H1 (cell line): ENCODE measurements around the gene IL7R. TPM values are rescaled to one million over a fixed set of nuclear protein-coding genes. Genes with fewer than 3 reads are reported as not detected.

Experiments used
- CTCF ChIA-PET: fragments of 300-600 bp; sonication (Branson Sonifier 250); formaldehyde crosslinking; loops from one replicate; lab custom pipeline; 2021; ENCODE audit not compliant: partially characterized antibody; lab: Charles Lee
- POLR2A ChIA-PET: fragments of 300-600 bp; sonication (Branson Sonifier 250); formaldehyde crosslinking; loops from one replicate; lab custom pipeline; 2021; ENCODE audit warnings: inconsistent platforms; ENCODE audit not compliant: partially characterized antibody; lab: Charles Lee
- DNase-seq, 2 experiments: peaks; one replicate each; pipeline versions ENCODE4 v3.0.0 to v3.0.0-alpha.2; 2010 to 2022; ENCODE audit warnings: low spot score in 2 of 2, low read depth in 1 of 2, mixed read lengths in 1 of 2
- FAIRE-seq: peaks from 2 replicates; lab custom pipeline; 2011; peaks lifted over from hg19 to GRCh38; lab: Jason Lieb, UNC
- H2AFZ ChIP-seq: 2 replicates; pipeline ENCODE4 v1.8.1; 2012; ENCODE audit warnings: low read length, inconsistent platforms
- H2AK5ac ChIP-seq: 2 replicates; pipeline ENCODE4 v1.6.1; 2013; ENCODE audit warnings: low read depth, low read length
- H2BK120ac ChIP-seq: replicated peaks from 2 replicates; pipeline ENCODE3; 2013; ENCODE audit warnings: low read depth, low read length, inconsistent platforms
- H2BK12ac ChIP-seq: 2 replicates; pipeline ENCODE4 v1.6.1; 2013; ENCODE audit warnings: low read depth, low read length
- H2BK15ac ChIP-seq: 2 replicates; pipeline ENCODE4 v1.6.1; 2013; ENCODE audit warnings: low read length
- H2BK20ac ChIP-seq: 2 replicates; pipeline ENCODE4 v1.6.1; 2013; ENCODE audit warnings: low read length
- H2BK5ac ChIP-seq: 2 replicates; pipeline ENCODE4 v1.6.1; 2013; ENCODE audit warnings: low read depth, low read length
- H3K14ac ChIP-seq: 2 replicates; pipeline ENCODE4 v1.6.1; 2013; ENCODE audit warnings: inconsistent platforms; ENCODE audit not compliant: insufficient read length
- H3K18ac ChIP-seq: 2 replicates; pipeline ENCODE4 v1.6.1; 2013; ENCODE audit warnings: low read length; ENCODE audit errors: extremely low read depth
- H3K23ac ChIP-seq: 2 replicates; pipeline ENCODE4 v1.6.1; 2013; ENCODE audit warnings: inconsistent platforms; ENCODE audit not compliant: insufficient read length
- H3K23me2 ChIP-seq: 2 replicates; pipeline ENCODE4 v1.6.1; 2013; ENCODE audit warnings: low read depth, low read length
- H3K27ac ChIP-seq: 2 replicates; pipeline ENCODE4 v1.6.1; 2011; ENCODE audit warnings: low read depth, low read length, inconsistent platforms
- H3K27me3 ChIP-seq, 4 experiments: replicated peaks in 1 of 4; 1 replicate in 1 of 4; 2 replicates in 3 of 4; pipeline versions ENCODE4 v1.6.1 to v1.8.1; 2011 to 2013; ENCODE audit warnings: low read length in 3 of 4, mild to moderate bottlenecking in 3 of 4, inconsistent platforms in 2 of 4, mixed read lengths in 2 of 4, moderate library complexity in 1 of 4; ENCODE audit not compliant: control insufficient read depth in 3 of 4, insufficient read depth in 3 of 4; ENCODE audit errors: extremely low read depth in 1 of 4
- H3K36me3 ChIP-seq, 4 experiments: 2 replicates each; pipeline versions ENCODE4 v1.6.1 to v1.8.1; 2011 to 2013; ENCODE audit warnings: mild to moderate bottlenecking in 4 of 4, low read length in 3 of 4, moderate library complexity in 2 of 4, control low read depth in 1 of 4, inconsistent platforms in 1 of 4; ENCODE audit not compliant: insufficient read depth in 4 of 4, control insufficient read depth in 2 of 4
- H3K4ac ChIP-seq: replicated peaks from 2 replicates; pipeline ENCODE3; 2013; ENCODE audit warnings: low read length, low read depth, mixed read lengths, inconsistent platforms; ENCODE audit not compliant: insufficient read length
- H3K4me1 ChIP-seq, 4 experiments: replicated peaks in 1 of 4; 1 replicate in 1 of 4; 2 replicates in 3 of 4; pipeline versions ENCODE4 v1.6.1 to v1.8.1; 2011 to 2013; ENCODE audit warnings: low read length in 3 of 4, inconsistent platforms in 2 of 4, mixed read lengths in 1 of 4; ENCODE audit not compliant: insufficient read depth in 4 of 4, control insufficient read depth in 3 of 4
- H3K4me2 ChIP-seq, 2 experiments: 2 replicates each; pipeline versions ENCODE4 v1.6.1 to v1.8.1; 2011 to 2013; ENCODE audit warnings: low read depth in 2 of 2, low read length in 2 of 2, control low read depth in 1 of 2, inconsistent platforms in 1 of 2, mild to moderate bottlenecking in 1 of 2; ENCODE audit not compliant: insufficient read depth in 1 of 2
- H3K4me3 ChIP-seq, 4 experiments: fragments of 200-600, 300-600 bp in 1 of 4; sonication (generic), shearing (Covaris generic), sonication (Bioruptor Twin) in 1 of 4; 2 replicates each; pipeline versions ENCODE4 v1.5.1 to v1.8.1; 2011 to 2016; ENCODE audit warnings: low read length in 4 of 4, low read depth in 3 of 4, control low read depth in 2 of 4, inconsistent platforms in 2 of 4, mild to moderate bottlenecking in 2 of 4, mixed read lengths in 1 of 4, moderate library complexity in 1 of 4; ENCODE audit not compliant: insufficient read depth in 2 of 4; ENCODE audit errors: extremely low read depth in 1 of 4
- H3K56ac ChIP-seq: replicated peaks from 2 replicates; pipeline ENCODE3; 2013; ENCODE audit warnings: low read depth, mild to moderate bottlenecking, mixed read lengths, low read length, inconsistent platforms; ENCODE audit not compliant: insufficient read length
- H3K79me1 ChIP-seq: 2 replicates; pipeline ENCODE4 v1.6.1; 2013; ENCODE audit warnings: low read depth, low read length, control low read depth
- H3K79me2 ChIP-seq, 2 experiments: 2 replicates each; pipeline versions ENCODE4 v1.6.1 to v1.8.1; 2012 to 2013; ENCODE audit warnings: low read length in 2 of 2, mild to moderate bottlenecking in 2 of 2, inconsistent platforms in 1 of 2; ENCODE audit not compliant: insufficient read depth in 2 of 2, control insufficient read depth in 1 of 2
- H3K9ac ChIP-seq, 4 experiments: replicated peaks in 1 of 4; 1 replicate in 1 of 4; 2 replicates in 3 of 4; pipeline versions ENCODE4 v1.6.1 to v1.8.1; 2011 to 2013; ENCODE audit warnings: low read depth in 3 of 4, low read length in 3 of 4, control low read depth in 2 of 4, mild to moderate bottlenecking in 2 of 4, moderate library complexity in 2 of 4, inconsistent platforms in 1 of 4; ENCODE audit errors: extremely low read depth in 1 of 4
- H3K9me3 ChIP-seq, 2 experiments: 2 replicates each; pipeline versions ENCODE4 v1.6.1 to v1.8.1; 2012 to 2013; ENCODE audit warnings: mild to moderate bottlenecking in 2 of 2, moderate library complexity in 2 of 2, control low read depth in 1 of 2, inconsistent platforms in 1 of 2, low read depth in 1 of 2, low read length in 1 of 2, mixed read lengths in 1 of 2; ENCODE audit not compliant: insufficient read depth in 2 of 2
- H4K20me1 ChIP-seq, 2 experiments: replicated peaks in 1 of 2; 2 replicates each; pipeline versions ENCODE3 to v1.8.1; 2011 to 2013; ENCODE audit warnings: inconsistent platforms in 2 of 2, low read length in 2 of 2, mild to moderate bottlenecking in 1 of 2; ENCODE audit not compliant: insufficient read depth in 2 of 2, control insufficient read depth in 1 of 2
- H4K5ac ChIP-seq: 2 replicates; pipeline ENCODE4 v1.6.1; 2013; ENCODE audit warnings: low read length, low read depth, mixed read lengths, inconsistent platforms; ENCODE audit not compliant: insufficient read length
- H4K8ac ChIP-seq: 2 replicates; pipeline ENCODE4 v1.8.0; 2013; ENCODE audit warnings: mild to moderate bottlenecking, moderate library complexity, low read length, inconsistent platforms; ENCODE audit not compliant: insufficient read depth; ENCODE audit errors: extremely low read depth
- H4K91ac ChIP-seq: replicated peaks from 2 replicates; pipeline ENCODE3; 2013; ENCODE audit warnings: low read length, mixed read lengths, inconsistent platforms; ENCODE audit not compliant: insufficient read length
- CHD1 ChIP-seq: IDR thresholded peaks from 2 replicates; pipeline ENCODE4 v1.6.1; 2012; ENCODE audit warnings: low read depth, low read length, improper control_type of control experiment
- CREB1 ChIP-seq: IDR thresholded peaks from 2 replicates; pipeline ENCODE4 v1.6.1; 2012; ENCODE audit warnings: inconsistent platforms
- GABPA ChIP-seq: IDR thresholded peaks from 2 replicates; pipeline ENCODE4 v1.6.1; 2011; ENCODE audit warnings: mild to moderate bottlenecking, low read length, moderate library complexity, borderline replicate concordance; ENCODE audit not compliant: insufficient read depth
- KDM5A ChIP-seq: fragments of 200-600 bp; IDR thresholded peaks from 2 replicates; pipeline ENCODE4 v1.7.1; 2012; ENCODE audit warnings: mild to moderate bottlenecking, low read length, inconsistent platforms, mixed read lengths
- RAD21 ChIP-seq, 2 experiments: IDR thresholded peaks in 1 of 2; conservative IDR thresholded peaks in 1 of 2; 2 replicates each; pipeline ENCODE4 v1.6.1; 2011; ENCODE audit warnings: low read depth in 2 of 2, low read length in 2 of 2, improper control_type of control experiment in 1 of 2, inconsistent platforms in 1 of 2, mild to moderate bottlenecking in 1 of 2, moderate library complexity in 1 of 2
- SIN3A ChIP-seq, 2 experiments: IDR thresholded peaks in 1 of 2; conservative IDR thresholded peaks in 1 of 2; 2 replicates each; pipeline ENCODE4 v1.6.1; 2011 to 2012; ENCODE audit warnings: low read length in 2 of 2, improper control_type of control experiment in 1 of 2, low read depth in 1 of 2, mild to moderate bottlenecking in 1 of 2
- SP1 ChIP-seq: IDR thresholded peaks from 2 replicates; pipeline ENCODE4 v1.6.1; 2011; ENCODE audit warnings: low read depth, low read length
- SP2 ChIP-seq: IDR thresholded peaks from 2 replicates; pipeline ENCODE4 v1.6.1; 2012; ENCODE audit warnings: mild to moderate bottlenecking, low read length, inconsistent platforms
- SP4 ChIP-seq: IDR thresholded peaks from 2 replicates; pipeline ENCODE4 v1.6.1; 2012; ENCODE audit warnings: low read length, inconsistent platforms
- SUZ12 ChIP-seq: fragments of 200-600 bp; sonication (generic); IDR thresholded peaks from 2 replicates; pipeline ENCODE4 v1.6.1; 2012; ENCODE audit warnings: mild to moderate bottlenecking, inconsistent platforms, low read length, moderate library complexity, mixed read lengths
- WGBS, 2 experiments: shearing (Covaris generic) in 1 of 2; methylation state at CpG; one replicate each; pipeline versions ENCODE4 v1.1.6 to v1.1.7; 2013 to 2015; ENCODE audit warnings: low lambda C conversion rate in 2 of 2, mixed read lengths in 2 of 2, inconsistent platforms in 1 of 2, low coverage in 1 of 2, missing lambda C conversion rate in 1 of 2; ENCODE audit not compliant: insufficient replicate concordance in 2 of 2, insufficient coverage in 1 of 2, insufficient read length in 1 of 2; ENCODE audit errors: extremely low coverage in 1 of 2, missing lambda C conversion rate in 1 of 2; 5-methylcytosine and 5-hydroxymethylcytosine counted together
- polyA plus RNA-seq, 7 experiments: library from polyadenylated mRNA; depleted of rRNA in 3 of 7; stranded (reverse) in 5 of 7; unstranded in 2 of 7; fragments of >200 nt in 5 of 7; fragments of 200-250 nt in 2 of 7; gene quantifications; 1 replicate in 5 of 7; 2 replicates in 1 of 7; 4 replicates in 1 of 7; pipeline versions ENCODE4 v1.2.1 to v1.2.3, GENCODE V29; 2011 to 2013; ENCODE audit warnings: missing spikeins in 2 of 7, mixed read lengths in 2 of 7
- total RNA-seq: library from RNA; stranded (reverse); fragmentation: NEBNext Ultra II Directional; extraction: Animal tissue kit (Norgen Biotek cat#: 25700); gene quantifications from 2 replicates; pipeline ENCODE4 v1.2.1, GENCODE V29; 2021
- TF ChIP-seq, protein P1 (sequence below): IDR thresholded peaks from 2 replicates; pipeline ENCODE4 v1.6.1; 2012; ENCODE audit warnings: low read length, inconsistent platforms
- TF ChIP-seq, protein P2 (sequence below): IDR thresholded peaks from 2 replicates; pipeline ENCODE4 v1.6.1; 2011; ENCODE audit warnings: low read depth, mild to moderate bottlenecking, low read length; ENCODE audit not compliant: insufficient read depth

IL7R gene
- total and polyA plus RNA-seq, 2 of the 8 experiments (the other 6 are each of a cell fraction or from before 2014, with no cell fraction given): not detected

DNA sequence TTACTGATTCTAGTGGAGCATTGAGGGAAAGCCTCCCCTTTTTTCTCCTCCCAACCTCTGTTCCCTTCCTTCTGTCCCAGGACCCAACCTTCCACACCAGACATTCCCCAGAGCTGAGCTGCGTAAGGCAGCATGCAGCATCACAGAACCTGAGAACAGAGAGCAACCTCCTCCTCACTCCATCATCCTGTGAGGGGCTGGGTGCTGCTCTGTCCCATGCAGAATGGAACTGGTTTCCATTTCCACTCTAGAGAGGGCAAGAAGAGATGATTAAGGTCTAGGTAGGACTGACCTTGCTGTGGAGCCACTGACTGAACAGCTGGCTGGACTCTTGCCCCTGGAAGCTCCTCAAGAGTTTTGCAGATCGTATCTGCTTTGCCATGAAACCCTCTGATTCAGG, 30.1 kb upstream of the IL7R start:
- Histone ChIP-seq H2BK20ac (no peak overlapping the region), H3K18ac (no peak overlapping the region), H2BK15ac (no peak overlapping the region), H3K23me2 (no peaks in the 10 kb centered on the region), H2AK5ac (no peak overlapping the region), H3K27me3 (no peaks in the 10 kb centered on the region), H4K8ac (0 out of 2 replicates have a peak overlapping the region, but pooled peaks have one; percentile 48), H3K79me1 (no peaks in the 10 kb centered on the region), H3K14ac (no peak overlapping the region), H3K27ac (no peak overlapping the region), H4K20me1 (no peaks in the 10 kb centered on the region), H3K36me3 (no peaks in the 10 kb centered on the region), H3K9ac (no peak overlapping the region), H3K23ac (no peak overlapping the region), H3K56ac (no peak overlapping the region), H2BK5ac (no peak overlapping the region), H4K91ac (no peak overlapping the region), H3K4ac (no peak overlapping the region), H2BK120ac (no peak overlapping the region), H3K4me1 (no peaks in the 10 kb centered on the region), H3K4me2 (no peak overlapping the region), H4K5ac (no peak overlapping the region), H3K9me3 (no peaks in the 10 kb centered on the region), H3K79me2 (no peaks in the 10 kb centered on the region), H2AFZ (no peak overlapping the region), H3K4me3 (no peak overlapping the region), H2BK12ac (no peak overlapping the region)
- no peak for FAIRE-seq
- POLR2A ChIA-PET: no interaction called here
- CTCF ChIA-PET: interaction anchor here (0.7 to 1.5 kb wide), 5 partner anchors 12 to 99 kb away, joined by 3 to 5 read pairs (median 3); no protein-coding TSS in a partner anchor
- DNase-seq: no peak
- 77% methylated on average over 2 of the region's 2 CpGs; no CpG with 5 or more reads in 1 of the 2 experiments for WGBS, 2 experiments
- no peak for TF ChIP-seq GABPA
- TF ChIP-seq SP1: no peak
- TF ChIP-seq, protein P1, sequence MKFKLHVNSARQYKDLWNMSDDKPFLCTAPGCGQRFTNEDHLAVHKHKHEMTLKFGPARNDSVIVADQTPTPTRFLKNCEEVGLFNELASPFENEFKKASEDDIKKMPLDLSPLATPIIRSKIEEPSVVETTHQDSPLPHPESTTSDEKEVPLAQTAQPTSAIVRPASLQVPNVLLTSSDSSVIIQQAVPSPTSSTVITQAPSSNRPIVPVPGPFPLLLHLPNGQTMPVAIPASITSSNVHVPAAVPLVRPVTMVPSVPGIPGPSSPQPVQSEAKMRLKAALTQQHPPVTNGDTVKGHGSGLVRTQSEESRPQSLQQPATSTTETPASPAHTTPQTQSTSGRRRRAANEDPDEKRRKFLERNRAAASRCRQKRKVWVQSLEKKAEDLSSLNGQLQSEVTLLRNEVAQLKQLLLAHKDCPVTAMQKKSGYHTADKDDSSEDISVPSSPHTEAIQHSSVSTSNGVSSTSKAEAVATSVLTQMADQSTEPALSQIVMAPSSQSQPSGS: no peak
- TF ChIP-seq SUZ12: no peak
- no peak for TF ChIP-seq CHD1
- TF ChIP-seq RAD21 (IDR thresholded peaks at IDR 0.05 in 1 of 2, conservative IDR thresholded peaks at IDR 0.05 in 1 of 2; ENCODE audit: low read depth in 2 of 2, low read length in 2 of 2): no peak
- no peak for TF ChIP-seq SIN3A (conservative IDR thresholded peaks at IDR 0.05 in 1 of 2, IDR thresholded peaks at IDR 0.05 in 1 of 2; ENCODE audit: low read depth in 1 of 2, low read length in 2 of 2)
- no peak for TF ChIP-seq CREB1
- no peak for TF ChIP-seq SP2
- TF ChIP-seq KDM5A: no peak
- TF ChIP-seq SP4: no peak
- TF ChIP-seq, protein P2, sequence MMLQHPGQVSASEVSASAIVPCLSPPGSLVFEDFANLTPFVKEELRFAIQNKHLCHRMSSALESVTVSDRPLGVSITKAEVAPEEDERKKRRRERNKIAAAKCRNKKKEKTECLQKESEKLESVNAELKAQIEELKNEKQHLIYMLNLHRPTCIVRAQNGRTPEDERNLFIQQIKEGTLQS: no peak
